HG03039 (cell line): ENCODE results near the gene SPHK2.

Experiments
- ATAC-seq: cut with Tn5 transposase; IDR thresholded peaks from one replicate; pipeline ENCODE4 v1.9.1; 2021; ENCODE audit warnings: mild to moderate bottlenecking, moderate library complexity; ENCODE audit not compliant: unreplicated experiment

The SPHK2 gene

DNA sequence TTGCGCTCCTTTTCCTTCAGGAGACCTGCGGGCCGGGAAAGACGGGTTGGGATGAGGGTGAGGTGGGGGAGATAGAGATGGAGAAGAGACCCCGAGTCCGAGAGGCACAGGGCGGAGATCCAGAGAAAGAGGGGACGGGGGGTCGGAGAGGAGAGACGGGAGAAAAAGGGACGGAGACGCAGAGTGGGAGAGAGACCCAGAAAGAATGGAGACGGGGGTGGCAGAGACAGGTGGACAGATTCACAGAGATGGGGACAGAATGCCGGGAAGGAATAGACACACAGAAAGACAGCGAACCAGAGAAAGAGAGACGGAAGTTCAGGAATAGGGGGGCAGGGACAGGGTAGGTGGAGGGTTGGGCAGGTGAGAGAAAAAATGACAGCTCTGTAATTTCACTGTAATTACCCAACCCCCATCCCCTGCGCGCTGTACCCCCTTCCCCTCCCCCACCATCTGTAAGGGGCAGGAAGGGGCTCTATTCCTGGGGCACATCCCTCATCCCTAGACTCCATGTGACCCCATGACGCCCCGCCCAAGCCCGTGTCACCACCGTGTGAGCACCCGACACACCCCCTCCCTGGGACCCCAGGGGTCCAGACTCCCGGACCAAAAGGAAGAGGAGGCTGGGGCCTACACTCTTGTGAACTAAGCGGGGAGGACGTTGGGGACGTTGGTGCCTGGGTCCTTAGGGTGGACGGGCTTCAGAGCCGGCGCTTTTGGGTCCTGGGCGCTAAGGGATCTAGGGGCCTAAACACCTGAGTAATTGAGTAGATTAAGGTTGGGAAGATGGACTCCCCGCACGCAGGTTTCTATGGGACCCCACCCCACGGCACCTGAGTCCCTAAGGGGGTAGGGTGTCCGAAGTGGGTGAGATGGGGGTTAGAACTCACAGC lies 16.9 kb downstream of the SPHK2 start:
- no peak for ATAC-seq

DNA sequence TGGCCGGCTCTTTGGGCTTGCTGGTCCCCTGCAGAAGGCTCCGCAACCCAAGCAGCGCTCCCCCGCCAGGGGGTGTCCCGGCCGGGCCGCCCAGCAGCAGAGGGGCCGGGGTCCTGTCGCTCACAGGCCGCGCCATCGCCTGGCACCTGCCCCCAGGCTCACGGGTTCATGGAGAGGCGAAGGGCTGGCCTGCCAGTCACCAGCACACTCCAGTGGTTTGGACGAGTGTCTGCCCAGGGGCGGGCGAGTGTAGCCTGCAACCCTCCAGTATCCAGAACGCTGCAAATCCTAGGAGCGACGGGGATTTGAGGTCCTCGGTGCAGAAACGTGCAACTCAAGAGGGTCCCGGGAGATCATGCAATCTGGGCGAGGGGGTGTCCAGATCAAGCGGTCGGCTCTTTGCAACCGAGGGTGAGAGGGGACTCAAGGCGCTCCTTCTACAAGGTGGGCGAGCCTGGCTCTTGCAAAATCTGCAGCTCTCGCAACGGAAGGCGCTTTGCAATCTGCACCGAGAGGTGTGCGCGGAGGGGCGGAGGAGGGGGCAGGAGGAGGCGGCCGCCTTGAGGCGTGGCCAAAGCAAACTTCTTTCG lies 17.6 kb downstream of the SPHK2 start, which contains the start of gene DBP:
Gene DBP (minus strand): TSS at position 521 of the 590 bp plus-strand sequence. CDS start 385 bp downstream, at position 136.
- ATAC-seq, result no peak

DNA sequence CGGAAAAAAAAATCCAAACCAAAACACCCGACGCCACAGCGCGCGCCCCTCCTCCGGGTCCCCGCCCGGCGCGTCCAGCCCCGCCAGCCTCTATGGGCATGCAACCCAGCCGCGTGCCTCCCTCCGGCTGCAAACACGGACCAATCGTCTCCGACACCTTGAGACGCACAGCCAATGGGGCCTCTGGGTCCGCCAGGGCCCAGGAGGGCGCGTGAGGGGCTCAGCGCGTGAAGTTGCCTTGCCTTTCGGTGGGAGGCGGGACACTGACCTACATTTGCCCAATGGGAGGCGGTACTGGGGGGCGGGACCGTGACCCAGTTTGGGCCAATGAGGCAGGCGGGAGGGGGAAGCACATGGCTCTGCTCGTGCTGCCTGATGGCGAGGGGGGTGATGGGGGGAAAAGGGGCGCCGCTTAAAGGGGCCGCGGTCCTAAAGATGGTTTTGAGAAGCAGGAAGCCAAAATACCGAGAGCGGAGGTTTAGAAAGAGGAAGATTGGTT lies 18.2 kb downstream of the SPHK2 start:
- peak; percentile 66 for ATAC-seq

DNA sequence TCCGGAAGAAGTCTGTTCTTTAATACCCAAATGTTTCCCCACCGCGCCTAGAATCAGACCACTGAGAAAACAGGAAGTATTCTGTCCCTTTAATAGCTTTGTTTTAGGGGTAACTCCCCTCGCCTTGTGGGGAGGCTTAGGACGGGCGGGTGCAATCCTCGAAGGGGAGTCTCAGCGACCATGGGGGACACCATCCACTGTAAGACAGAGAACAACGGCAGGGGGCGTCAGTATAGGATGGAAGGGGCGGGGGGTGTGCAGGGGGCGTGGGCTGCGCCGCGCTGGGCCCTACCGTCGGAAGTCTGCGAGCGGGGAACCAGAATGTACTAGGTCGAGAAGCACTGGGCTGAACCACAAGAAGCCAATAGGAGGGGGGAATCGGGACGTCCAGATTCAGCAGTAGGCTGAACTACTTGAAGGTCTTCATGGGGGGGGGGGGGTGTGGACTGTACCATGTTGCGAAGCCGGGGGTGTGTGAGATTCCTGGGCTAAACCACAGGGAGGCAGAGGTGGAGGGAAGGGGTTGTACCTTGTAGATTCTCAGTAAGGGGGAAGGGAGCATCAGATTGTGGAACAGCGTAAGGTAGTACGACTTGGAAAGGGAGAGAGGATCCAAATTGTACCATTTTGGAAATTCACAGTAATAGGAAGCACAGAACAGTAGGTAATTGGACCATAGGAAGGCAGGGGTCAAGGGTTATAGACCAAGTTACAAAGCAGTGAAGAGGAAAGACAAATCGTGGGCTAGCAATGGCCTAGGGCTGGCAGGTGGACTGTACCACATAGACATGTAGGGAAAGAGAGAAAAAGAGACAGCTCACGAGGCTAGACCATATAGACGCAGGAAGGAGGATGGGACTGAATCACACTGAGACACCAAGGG lies 18.9 kb downstream of the SPHK2 start:
- ATAC-seq, result peak; percentile 5

DNA sequence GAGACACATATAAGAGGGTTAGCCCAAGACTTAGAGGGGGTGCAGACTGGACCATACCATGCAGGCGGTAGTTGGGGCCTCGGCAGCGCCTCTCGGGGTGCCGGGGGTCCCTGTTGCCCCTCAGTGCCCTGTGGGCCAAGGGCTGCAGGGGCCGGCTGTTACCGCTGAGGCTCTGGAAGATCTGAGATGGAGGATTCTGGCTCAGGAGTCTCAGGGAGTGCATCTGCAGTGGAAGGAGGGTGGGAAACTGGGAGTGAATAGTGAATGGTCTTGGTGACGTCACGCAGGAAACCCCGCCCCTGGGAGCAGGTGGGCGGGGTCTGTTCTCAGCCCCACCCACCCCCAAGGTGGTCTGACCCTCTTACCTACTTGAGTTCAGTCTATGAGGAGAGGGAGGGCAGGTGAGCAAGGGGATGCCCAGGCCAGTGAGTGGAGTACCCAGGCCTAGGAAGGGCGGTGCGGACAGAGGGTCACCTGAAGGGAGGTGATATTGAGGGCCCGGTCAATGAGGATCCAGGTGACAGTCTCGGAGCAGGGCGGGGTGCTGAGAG lies 19.6 kb downstream of the SPHK2 start:
- no peak for ATAC-seq

DNA sequence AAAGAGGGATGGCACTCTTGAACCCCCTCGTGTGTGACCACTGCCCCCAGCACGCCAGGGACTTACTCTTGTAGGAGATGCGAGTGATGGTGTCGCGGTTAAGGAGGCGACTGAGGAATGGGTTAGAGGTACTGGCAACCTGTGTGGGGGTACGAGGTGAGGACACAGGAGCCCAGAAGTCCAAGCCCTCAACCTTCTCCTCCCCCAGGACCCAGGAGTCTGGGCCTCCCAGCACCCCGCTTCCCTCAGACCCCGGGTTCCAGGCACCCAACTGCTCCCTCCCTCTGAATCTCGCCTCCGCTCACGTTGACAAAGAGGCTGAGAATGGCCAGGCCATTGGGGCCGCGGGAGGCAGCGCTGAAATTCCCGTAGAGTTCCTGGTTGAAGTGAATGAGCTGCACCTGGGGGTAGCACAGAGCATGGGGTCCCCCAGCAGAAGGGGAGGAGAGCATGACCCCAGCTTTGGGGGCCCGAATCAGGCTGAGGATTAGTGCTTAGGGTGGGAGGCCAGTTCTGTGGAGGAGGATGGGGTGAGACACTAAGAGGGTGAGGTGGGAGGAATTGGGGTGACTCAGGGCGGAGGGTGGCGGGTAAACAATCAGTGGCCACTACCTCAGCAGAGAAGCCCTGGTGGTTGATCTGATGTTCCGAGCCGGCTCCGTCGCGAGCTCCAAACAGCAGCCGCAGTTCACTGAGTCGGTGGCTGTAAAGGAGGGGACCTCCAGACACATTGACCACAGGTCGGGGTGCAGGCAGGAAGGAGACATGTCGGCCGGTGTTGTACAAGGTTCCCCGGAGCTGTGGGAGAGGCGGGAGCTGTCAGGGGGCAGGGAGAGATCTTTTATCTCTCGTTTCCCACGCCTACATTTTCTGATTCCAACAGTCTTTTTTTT lies 20.4 kb downstream of the SPHK2 start:
- no peak for ATAC-seq

DNA sequence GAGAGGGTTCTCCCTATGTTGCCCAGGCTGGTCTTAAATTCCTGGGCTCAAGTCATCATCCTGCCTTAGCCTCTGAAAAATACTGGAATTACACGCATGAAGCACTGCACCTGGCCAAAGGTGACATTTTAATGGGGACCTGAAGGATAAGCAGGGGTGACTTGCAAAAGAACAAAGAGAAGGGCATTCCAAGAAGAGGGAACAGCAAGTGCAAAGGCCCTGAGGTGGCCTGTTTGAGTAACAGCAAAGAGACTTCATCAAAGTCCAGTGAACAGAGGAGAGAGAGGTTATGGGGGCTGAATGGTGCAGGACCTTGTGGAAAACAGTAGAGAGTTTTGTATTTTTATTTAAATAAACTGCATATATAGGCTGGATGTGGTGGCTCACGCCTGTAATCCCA lies 22.5 kb downstream of the SPHK2 start:
- ATAC-seq, result no peak

DNA sequence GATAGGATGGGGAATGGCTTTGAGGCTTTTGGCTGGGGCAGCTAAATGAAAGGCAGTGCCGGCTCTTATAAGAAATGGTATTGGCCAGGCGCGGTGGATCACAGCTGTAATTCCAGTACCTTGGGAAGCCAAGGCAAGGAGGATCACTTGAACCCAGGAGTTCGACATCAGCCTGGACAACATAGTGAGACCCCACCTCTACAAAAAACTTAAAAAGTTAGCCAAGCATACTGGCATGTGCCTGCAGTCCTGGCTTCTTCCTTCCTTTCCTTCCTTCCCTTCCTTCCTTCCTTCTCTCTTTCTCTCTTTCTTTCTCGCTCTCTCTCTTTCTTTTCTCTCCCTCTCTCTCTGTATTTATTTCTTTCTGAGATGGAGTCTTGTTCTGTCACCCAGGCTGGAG lies 23.6 kb downstream of the SPHK2 start:
- no peak for ATAC-seq

DNA sequence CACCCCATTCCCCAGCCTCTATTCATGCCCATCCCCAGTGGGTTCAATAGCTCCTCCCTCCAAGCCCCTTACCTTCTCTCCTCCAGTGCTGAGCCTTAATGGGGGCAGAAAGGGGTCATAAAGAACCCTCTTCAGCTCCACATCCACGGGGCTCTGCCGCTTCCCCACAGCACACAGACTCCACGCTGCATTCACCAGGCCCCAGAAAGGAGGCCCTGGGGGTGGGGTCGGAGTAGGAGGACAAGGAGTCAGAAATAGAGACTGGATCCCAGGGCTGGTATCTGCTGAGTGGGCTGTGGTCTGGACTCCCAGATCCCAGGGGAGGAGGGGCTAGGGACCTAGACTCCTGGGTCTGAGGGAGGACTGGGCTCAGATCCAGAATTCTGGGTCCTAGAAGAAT lies 25.0 kb downstream of the SPHK2 start:
- ATAC-seq, result no peak

DNA sequence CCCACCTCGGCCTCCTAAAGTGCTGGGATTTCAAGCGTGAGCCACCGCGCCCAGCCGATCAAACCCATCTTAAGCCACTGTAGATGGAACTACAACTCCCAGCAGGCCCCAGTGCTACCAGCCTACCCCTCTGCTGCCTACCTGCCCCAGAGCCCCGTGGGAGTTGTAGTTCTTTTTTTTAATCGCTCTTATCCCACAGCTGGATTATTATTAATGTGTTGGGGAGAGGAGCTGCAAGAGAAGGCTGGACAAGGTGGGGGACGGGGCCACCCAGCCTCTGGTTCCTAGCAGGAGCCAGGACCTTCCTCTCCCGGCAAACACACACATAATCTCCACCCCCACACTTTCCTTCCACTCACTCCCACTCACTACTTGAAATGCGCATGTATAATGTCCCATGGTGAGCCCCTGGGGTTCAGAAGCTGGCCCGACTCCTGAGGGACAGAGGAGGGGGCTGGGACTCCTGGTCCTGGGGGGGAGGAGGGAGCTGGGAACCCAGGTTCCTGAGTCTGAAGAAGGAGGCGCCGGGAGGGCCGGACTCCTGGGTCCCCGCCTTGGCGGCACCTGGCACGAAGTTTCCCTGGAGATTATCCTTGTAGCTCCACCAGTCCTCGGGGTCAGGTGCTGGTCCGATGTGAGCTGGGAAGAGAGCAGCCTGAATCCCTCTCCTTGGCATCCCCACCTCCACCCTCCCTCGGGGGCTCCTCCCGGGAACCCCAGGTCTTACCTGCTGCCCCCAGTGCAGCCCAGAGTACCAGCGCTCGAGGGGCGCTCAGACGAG lies 25.7 kb downstream of the SPHK2 start:
- no peak for ATAC-seq

DNA sequence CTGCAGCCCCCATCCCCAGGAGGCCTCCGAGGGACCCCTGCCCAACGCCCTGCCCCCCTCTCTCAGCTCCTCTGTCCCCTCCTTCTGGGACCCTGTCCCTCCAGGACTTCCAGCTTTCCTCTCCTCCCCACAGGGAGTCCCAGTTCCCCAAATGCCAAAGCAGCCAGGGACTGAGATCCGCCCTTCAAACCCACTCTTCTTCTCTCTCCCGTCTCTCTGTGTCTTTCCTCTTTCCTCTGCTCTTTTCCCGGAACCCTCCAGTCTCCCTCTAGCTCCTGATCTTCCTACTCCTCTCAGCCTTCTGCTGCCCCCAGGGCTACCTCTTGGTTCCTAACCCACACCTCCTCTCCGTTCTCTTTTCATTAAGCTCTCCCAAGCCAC lies 26.3 kb downstream of the SPHK2 start:
- no peak for ATAC-seq

DNA sequence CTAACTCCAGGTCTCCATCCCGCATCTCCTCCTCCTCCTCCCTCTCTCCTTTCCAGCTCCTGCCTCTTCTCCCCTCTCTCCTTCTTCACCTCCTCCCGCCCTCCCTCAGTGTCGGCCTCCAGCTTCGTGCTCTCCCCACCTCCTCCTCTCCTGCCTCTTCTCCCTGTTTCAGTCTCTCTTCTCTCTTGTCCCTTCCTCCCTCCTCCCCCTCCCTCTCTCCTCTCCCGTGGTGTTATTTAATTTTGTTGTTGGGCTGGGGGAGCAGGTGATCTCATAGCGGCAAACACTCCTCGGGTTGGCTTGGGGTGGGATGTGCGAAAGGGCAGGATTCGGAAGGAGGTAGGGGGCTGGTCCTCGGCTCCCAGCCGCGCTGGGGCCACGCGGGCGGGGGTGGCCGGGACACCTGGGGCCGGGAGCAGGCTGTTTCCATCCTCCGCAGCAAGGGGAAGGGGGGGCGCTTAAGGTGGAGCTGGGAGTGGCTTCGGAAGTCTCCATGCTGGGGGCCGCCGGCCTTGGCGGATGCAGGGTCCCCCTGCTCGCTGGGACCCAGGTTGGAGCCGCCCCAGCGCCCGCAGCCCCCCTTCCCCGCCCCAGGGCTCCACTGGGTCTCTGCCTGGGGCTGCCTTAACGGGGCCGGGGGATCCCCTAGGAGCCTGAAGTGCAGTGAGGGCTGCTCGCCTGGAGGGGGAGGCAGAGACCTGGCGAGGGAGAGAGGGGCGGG lies 26.9 kb downstream of the SPHK2 start, which contains the start of gene CA11:
Gene CA11 (minus strand): TSS at position 187 of the 721 bp plus-strand sequence. CDS start 555 bp downstream, outside the sequence.
- ATAC-seq, result peak; percentile 81

DNA sequence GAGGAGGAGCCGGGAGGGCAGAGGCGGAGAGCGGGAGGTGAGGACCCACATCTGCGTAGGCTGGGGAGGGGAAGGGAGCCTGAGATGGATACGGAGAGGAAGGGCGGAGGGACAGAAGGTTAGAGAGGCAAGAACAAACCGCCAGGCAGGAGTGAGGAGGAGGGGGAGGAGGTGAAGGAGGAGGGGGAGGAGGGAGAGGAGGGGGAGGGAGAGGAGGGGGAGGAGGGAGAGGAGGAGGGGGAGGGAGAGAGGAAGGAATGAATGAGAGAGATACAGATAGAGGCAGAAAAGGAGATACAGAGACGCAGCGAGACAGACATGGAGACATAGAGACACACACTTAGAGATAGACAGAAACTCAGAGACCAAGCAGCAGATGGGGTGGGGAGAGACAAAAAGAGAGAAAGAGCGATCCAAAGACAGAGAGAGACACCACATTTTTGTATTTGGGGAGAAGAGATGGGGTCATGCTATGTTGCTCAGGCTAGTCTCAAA lies 27.5 kb downstream of the SPHK2 start:
- no peak for ATAC-seq

DNA sequence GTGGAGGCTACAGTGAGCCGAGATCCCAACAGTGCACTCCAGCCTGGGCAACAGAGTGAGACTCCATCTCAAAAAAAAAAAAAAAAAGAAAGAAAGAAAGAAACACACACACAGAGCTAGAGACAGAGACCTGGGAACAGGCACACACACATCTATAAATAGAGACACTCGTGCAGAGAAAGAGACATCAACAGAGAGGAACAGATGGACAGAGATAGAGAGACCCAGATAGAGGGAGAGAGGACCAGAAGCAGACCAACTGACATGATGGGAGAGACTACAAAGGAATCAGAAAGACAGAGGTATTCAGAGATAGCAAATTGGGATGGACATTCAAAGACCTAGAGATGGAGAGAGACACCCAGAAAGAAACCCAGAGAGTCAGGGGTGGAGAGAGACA lies 28.8 kb downstream of the SPHK2 start:
- no peak for ATAC-seq

DNA sequence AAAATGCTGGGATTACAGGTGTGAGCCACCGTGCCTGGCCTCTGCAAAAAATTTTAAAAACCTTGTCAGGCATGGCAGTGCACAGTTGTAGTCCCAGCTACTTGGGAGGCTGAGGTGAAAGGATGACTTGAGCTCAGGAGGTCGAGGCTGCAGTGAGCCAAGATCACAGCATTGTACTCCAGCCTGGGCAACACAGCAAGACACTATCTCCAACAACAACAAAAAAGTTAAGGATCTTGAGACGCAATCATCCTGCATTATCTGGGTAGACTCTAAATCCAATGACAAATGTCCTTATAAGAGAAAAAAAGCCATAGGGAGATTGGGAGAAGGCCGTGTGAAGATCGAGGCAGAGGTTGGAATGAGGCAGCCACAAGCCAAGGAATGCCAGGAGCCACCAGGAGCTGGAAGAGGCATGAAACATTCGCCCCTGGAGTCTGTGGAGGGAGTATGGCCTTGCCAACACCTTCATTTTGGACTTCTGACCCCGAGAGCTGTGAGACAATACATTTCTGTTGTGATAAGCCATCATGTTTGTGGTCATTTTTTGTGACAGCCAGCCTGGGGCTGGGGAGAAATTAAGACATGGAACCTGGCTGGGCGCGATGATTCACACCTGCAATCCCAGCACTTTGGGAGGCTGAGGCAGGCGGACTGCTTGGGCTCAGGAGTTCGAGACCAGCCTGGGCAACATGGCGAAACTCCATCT lies 31.8 kb downstream of the SPHK2 start:
- no peak for ATAC-seq

DNA sequence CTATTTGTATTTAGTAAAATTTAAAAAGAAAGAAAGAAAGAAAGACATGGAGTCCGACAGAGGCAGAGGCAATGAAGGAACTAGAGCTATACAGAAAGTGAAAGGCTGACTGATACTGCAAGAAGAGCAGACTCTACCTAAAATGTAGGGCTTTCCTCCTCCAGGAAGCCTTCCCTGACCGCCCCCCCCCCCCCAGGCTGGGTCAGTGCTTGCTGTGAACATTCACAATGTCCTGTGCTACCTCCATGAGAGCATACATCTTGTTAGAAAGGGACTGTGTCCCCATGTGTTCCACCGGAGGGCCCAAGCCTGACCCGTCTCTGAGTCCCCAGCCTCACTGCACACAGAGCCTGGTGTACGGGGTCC lies 32.4 kb downstream of the SPHK2 start:
- no peak for ATAC-seq

DNA sequence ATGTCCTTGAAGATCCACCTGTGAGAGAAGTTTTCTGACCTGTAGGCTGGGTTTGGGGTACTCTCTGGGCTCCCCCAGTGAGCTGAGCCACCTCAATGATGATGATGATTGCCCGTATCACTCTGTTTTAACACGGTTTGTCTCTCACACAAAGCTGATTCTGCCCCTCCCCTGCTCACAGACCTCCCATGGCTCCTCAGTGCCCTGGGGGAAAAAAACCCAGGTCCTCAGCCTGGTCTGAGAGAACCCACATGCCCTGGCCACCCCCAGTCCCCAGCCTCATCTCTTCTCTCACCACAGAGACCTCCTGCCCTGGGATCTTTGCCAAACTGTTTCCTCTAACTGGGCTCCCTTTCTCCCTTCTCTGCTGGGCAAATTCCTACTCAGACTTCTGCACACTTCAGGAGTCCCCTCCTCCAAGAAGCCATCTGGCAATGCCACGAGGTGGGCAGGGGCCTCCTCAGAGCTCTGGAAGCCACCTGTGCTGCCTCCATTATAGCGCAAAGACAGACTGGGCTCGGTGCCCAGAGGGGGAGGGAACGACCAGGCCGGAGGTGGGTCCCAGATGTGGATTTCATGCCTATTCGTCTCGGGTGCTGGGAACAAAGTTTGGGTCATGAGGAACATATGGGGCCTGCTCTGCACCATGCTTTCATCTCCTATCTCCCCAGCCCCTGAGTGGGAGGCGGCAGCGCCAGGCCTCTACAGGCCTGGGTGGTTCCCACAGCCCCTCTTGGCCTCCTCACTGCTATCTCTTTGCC lies 35.2 kb downstream of the SPHK2 start:
- ATAC-seq, result no peak
